Measurements from ENCODE around the gene ARID1B.

ARID1B gene

GRCh38 chr6:156957931-156958547 lies 180.9 kb downstream of the ARID1B start:
- TF ChIP-seq, protein P1, sequence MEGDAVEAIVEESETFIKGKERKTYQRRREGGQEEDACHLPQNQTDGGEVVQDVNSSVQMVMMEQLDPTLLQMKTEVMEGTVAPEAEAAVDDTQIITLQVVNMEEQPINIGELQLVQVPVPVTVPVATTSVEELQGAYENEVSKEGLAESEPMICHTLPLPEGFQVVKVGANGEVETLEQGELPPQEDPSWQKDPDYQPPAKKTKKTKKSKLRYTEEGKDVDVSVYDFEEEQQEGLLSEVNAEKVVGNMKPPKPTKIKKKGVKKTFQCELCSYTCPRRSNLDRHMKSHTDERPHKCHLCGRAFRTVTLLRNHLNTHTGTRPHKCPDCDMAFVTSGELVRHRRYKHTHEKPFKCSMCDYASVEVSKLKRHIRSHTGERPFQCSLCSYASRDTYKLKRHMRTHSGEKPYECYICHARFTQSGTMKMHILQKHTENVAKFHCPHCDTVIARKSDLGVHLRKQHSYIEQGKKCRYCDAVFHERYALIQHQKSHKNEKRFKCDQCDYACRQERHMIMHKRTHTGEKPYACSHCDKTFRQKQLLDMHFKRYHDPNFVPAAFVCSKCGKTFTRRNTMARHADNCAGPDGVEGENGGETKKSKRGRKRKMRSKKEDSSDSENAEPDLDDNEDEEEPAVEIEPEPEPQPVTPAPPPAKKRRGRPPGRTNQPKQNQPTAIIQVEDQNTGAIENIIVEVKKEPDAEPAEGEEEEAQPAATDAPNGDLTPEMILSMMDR (IDR thresholded peaks at IDR 0.05; ENCODE audit: control insufficient read depth, insufficient read depth, low read depth, low read length, missing control alignments), result no peak
- no peak for DNase-seq (ENCODE audit: low read depth)

DNA sequence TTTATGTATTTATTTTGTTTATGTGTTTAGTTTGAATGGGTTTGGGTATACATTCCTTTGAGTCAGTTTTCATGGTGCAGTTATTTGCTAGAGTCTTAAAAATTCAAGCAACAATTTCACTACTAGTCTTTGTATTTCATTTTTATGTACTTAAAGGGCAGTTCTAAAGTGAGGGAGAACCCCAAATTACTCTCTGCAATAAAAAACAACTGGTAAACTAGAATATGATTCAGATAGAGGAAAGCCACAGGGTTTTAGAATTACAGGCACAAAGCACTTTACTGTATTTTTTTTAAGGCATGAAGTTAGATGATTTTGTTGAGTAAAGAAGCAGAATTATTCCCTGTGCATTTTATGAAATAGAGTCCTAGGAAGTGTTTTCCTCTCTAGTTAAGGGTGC lies 183.3 kb downstream of the ARID1B start:
- H3K4me3 ChIP-seq (ENCODE audit: control insufficient read depth, low read depth, low read length), result no peak overlapping the region
- TF ChIP-seq, protein P1 (IDR thresholded peaks at IDR 0.05; ENCODE audit: control insufficient read depth, insufficient read depth, low read depth, low read length, missing control alignments), result no peak

More at GRCh38 chr6:156957931-156958547, 180.9 kb downstream of the ARID1B start:
- no peak overlapping the region for H3K4me3 ChIP-seq (ENCODE audit: control insufficient read depth, low read depth, low read length)

DNA sequence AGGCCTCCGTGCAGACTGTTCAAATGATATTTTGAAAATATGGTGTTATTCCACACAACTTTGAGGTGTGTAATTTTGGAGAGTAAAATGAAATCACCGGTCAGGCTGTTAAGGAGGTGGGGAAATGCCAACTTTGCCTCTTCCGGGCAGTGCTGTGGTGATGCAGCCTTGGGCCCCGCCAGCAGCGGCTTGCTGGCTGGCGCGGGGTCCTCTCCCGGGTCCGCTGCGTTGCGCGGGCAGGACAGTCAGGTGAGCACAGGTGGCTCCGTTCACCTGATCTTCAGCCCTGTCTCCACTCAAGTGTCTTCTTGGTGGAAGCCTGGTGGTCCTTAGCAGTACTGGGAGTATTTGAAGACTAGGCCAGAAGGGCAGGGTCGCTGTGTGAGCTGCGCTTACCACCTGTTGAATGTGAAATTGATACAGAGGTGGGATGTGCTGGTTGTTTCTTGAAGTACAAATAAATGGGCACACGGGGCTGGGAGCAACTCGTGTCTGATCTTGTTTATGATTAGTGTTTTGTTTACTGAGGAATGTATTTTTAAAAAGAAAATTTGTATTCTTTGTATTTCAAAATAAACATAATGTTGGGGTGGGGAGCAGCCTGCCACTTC lies 184.2 kb downstream of the ARID1B start:
- no peak for DNase-seq (ENCODE audit: low read depth)
- TF ChIP-seq, protein P1 (IDR thresholded peaks at IDR 0.05; ENCODE audit: control insufficient read depth, insufficient read depth, low read depth, low read length, missing control alignments), result no peak
- no peak overlapping the region for H3K4me3 ChIP-seq (ENCODE audit: control insufficient read depth, low read depth, low read length)

More for the DNA sequence above, 183.3 kb downstream of the ARID1B start:
- no peak for DNase-seq (ENCODE audit: low read depth)

GRCh38 chr6:156963712-156964700 lies 186.8 kb downstream of the ARID1B start:
- H3K4me3 ChIP-seq (ENCODE audit: control insufficient read depth, low read depth, low read length), result peak overlapping the region; percentile 41
- no peak for DNase-seq (ENCODE audit: low read depth)
- TF ChIP-seq, protein P1 (IDR thresholded peaks at IDR 0.05; ENCODE audit: control insufficient read depth, insufficient read depth, low read depth, low read length, missing control alignments), result no peak

DNA sequence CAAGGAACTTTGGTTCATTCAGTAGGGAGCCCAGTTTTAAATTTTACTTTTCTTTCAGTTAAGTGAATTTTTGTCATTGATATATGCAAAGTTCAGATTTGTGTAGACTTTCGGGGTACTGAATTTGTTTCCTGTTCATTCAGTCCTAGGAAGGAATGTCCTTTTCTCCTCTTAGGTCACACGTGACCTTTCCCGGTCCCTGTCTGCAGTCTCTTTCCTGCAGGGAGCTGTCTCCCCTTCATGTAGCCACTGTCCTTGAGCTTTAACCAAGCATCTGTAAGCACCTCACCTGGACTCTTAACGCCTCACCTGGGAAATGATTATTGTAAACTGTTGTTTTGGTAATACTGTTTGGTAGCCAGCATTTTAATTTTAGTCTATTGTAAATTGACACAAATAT lies 190.7 kb downstream of the ARID1B start:
- H3K4me3 ChIP-seq (ENCODE audit: control insufficient read depth, low read depth, low read length), result no peak overlapping the region
- TF ChIP-seq, protein P1 (IDR thresholded peaks at IDR 0.05; ENCODE audit: control insufficient read depth, insufficient read depth, low read depth, low read length, missing control alignments), result no peak
- DNase-seq (ENCODE audit: low read depth), result no peak

DNA sequence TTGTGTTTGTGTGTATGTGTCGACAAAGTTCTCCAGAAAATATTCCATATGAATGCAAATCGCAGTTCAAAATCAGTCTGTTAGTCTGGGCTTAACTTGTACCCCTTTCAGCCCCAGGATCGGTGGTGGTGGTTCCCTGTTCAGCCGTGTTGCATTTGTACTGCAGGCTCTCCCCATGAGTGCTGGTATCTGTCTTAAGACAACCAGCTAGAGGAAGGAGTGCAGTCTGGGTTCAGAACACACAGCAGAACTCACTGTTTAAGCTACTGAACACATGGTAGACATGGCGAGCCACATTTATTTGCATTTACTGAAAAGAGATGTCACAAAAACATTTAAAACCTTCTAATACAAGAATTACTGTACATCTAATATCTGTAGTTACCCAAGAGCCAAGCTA lies 192.1 kb downstream of the ARID1B start:
- TF ChIP-seq, protein P1 (IDR thresholded peaks at IDR 0.05; ENCODE audit: control insufficient read depth, insufficient read depth, low read depth, low read length, missing control alignments), result no peak
- no peak for DNase-seq (ENCODE audit: low read depth)
- H3K4me3 ChIP-seq (ENCODE audit: control insufficient read depth, low read depth, low read length), result no peak overlapping the region
